ENCODE measurements around the gene FRMPD4. TPM values are rescaled to one million over a fixed set of nuclear protein-coding genes. Genes with fewer than 3 reads are reported as not detected.

Gene FRMPD4
- total RNA-seq, 4 donors from 2014 or later: 0.16 TPM; not detected in 3

GRCh38 chrX:12700745-12701144 is 562.5 kb downstream of the FRMPD4 start:
- H3K4me3 ChIP-seq (ENCODE audit: low read depth, poor library complexity, severe bottlenecking): no peak overlapping the region
- DNase-seq (ENCODE audit: low spot score in 2 of 2): no peak
- TF ChIP-seq CTCF (IDR thresholded peaks at IDR 0.05): no peak
- TF ChIP-seq POLR2A (IDR thresholded peaks at IDR 0.05): no peak
- intact Hi-C loops (cut with DNase I; ENCODE audit: low total_unique reads): no loop called here
- 54 to 56% methylated on average over 4 of the region's 4 CpGs for WGBS, 2 donors

GRCh38 chrX:12701628-12702027 is 563.4 kb downstream of the FRMPD4 start:
- no peak for TF ChIP-seq CTCF (IDR thresholded peaks at IDR 0.05)
- TF ChIP-seq POLR2A (IDR thresholded peaks at IDR 0.05): no peak
- 17 to 32% methylated on average over 18 of the region's 18 CpGs for WGBS, 2 donors
- no peak for DNase-seq (ENCODE audit: low spot score in 2 of 2)
- H3K4me3 ChIP-seq (ENCODE audit: low read depth, poor library complexity, severe bottlenecking): no peak overlapping the region
- intact Hi-C loops (cut with DNase I; ENCODE audit: low total_unique reads): no loop called here

DNA sequence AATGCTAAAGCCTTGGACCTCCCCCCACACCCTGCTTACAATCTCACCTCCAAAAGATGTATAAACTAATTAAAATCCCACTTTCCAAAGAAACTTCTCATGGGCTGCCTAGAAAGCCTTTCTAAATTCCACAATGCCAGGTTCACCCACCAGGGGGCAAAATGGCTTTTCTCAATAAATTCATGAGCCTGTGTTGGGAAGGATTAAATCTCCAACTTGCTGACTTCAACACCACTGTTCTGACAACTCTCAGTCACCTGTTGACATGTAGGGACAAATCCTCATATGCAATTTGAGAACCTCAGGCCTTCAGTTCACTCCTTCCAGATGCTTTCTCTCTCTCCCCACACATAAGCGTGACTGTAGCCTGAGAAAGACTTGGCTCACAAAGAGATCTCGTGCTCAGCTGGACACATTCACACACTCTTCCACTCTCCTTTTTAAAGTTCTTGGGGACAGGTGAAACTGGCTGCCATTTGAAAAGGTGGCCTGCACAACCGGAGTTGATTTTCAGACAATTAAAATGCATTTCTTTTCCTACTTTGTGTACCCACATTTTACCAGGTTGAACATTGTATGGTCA is 564.3 kb downstream of the FRMPD4 start:
- DNase-seq (ENCODE audit: low spot score in 2 of 2): no peak
- H3K4me3 ChIP-seq (ENCODE audit: low read depth, poor library complexity, severe bottlenecking): no peak overlapping the region
- intact Hi-C loops (cut with DNase I; ENCODE audit: low total_unique reads): no loop called here
- no peak for TF ChIP-seq POLR2A (IDR thresholded peaks at IDR 0.05)
- no peak for TF ChIP-seq CTCF (IDR thresholded peaks at IDR 0.05)
- WGBS, 2 donors: 62 to 66% methylated on average over 3 of the region's 3 CpGs

GRCh38 chrX:12704706-12705105 is 566.4 kb downstream of the FRMPD4 start:
- no peak for TF ChIP-seq CTCF (IDR thresholded peaks at IDR 0.05)
- TF ChIP-seq POLR2A (IDR thresholded peaks at IDR 0.05): no peak
- no peak for DNase-seq (ENCODE audit: low spot score in 2 of 2)
- intact Hi-C loops (cut with DNase I; ENCODE audit: low total_unique reads): loop anchor here (1.0 kb wide), 1 partner anchor 13 kb away; no protein-coding TSS in a partner anchor
- H3K4me3 ChIP-seq (ENCODE audit: low read depth, poor library complexity, severe bottlenecking): no peak overlapping the region
- 70 to 75% methylated on average over 7 of the region's 7 CpGs for WGBS, 2 donors

GRCh38 chrX:12709047-12709446 is 570.8 kb downstream of the FRMPD4 start:
- H3K4me3 ChIP-seq (ENCODE audit: low read depth, poor library complexity, severe bottlenecking): no peak overlapping the region
- intact Hi-C loops (cut with DNase I; ENCODE audit: low total_unique reads): no loop called here
- TF ChIP-seq POLR2A (IDR thresholded peaks at IDR 0.05): no peak
- no peak for TF ChIP-seq CTCF (IDR thresholded peaks at IDR 0.05)
- DNase-seq (ENCODE audit: low spot score in 2 of 2): no peak
- WGBS, 2 donors: 86 to 97% methylated on average over 9 of the region's 9 CpGs

- intact Hi-C loops (cut with DNase I; ENCODE audit: low total_unique reads): no loop called here
- H3K4me3 ChIP-seq (ENCODE audit: low read depth, poor library complexity, severe bottlenecking): no peak overlapping the region
- DNase-seq (ENCODE audit: low spot score in 2 of 2): no peak
- TF ChIP-seq POLR2A (IDR thresholded peaks at IDR 0.05): no peak
- TF ChIP-seq CTCF (IDR thresholded peaks at IDR 0.05): no peak
- WGBS, 2 donors: 64 to 67% methylated on average over 4 of the region's 4 CpGs
Measured at GRCh38 chrX:12711435-12712040, 573.3 kb downstream of the FRMPD4 start.

All from lower leg skin (tissue), 4 donors.